SKM-1 (cell line): ENCODE data around the gene FNBP1L.
"Not testable (repeated sequence)": the region's sequence is repeated elsewhere in the genome, so short reads cannot be mapped to it uniquely, and the experiment has no call there.

Source experiments
- DNase-seq: peaks from one replicate; lab custom pipeline; 2025; ENCODE audit not compliant: unreplicated experiment; lab: John Stamatoyannopoulos, UW

The FNBP1L gene

GRCh38 chr1:93591291-93591675 is 143.4 kb downstream of the FNBP1L start:
- not testable (repeated sequence) for DNase-seq

- no peak for DNase-seq
These were observed 144.0 kb downstream of the FNBP1L start for GRCh38 chr1:93591676-93592550.

- no peak for DNase-seq
These were observed 144.6 kb downstream of the FNBP1L start for GRCh38 chr1:93592551-93592949.

GRCh38 chr1:93593854-93594602 is 146.1 kb downstream of the FNBP1L start:
- no peak for DNase-seq

GRCh38 chr1:93594603-93594880 is 146.6 kb downstream of the FNBP1L start:
- no peak for DNase-seq

- DNase-seq = no peak
These were observed 147.3 kb downstream of the FNBP1L start for GRCh38 chr1:93595266-93595665.

- no peak for DNase-seq
These were observed 147.8 kb downstream of the FNBP1L start for GRCh38 chr1:93595743-93596142.

GRCh38 chr1:93596329-93597089 is 148.6 kb downstream of the FNBP1L start:
- no peak for DNase-seq

GRCh38 chr1:93597709-93598108 is 149.8 kb downstream of the FNBP1L start:
- DNase-seq = no peak

GRCh38 chr1:93598396-93598795 is 150.5 kb downstream of the FNBP1L start:
- DNase-seq = no peak

GRCh38 chr1:93598861-93599439 is 151.0 kb downstream of the FNBP1L start:
- DNase-seq = no peak

- DNase-seq = no peak
These were observed 151.6 kb downstream of the FNBP1L start for GRCh38 chr1:93599479-93599878.

- no peak for DNase-seq
These were observed 152.7 kb downstream of the FNBP1L start for GRCh38 chr1:93600663-93601062.

GRCh38 chr1:93601686-93602085 is 153.8 kb downstream of the FNBP1L start:
- no peak for DNase-seq

- DNase-seq = no peak
These were observed 154.2 kb downstream of the FNBP1L start for GRCh38 chr1:93602101-93602500.

GRCh38 chr1:93603106-93603505 is 155.2 kb downstream of the FNBP1L start:
- DNase-seq = no peak

GRCh38 chr1:93603601-93604000 is 155.7 kb downstream of the FNBP1L start:
- DNase-seq = no peak
